ENCODE data around the gene PPP1R14B. TPM values are rescaled to one million over a fixed set of nuclear protein-coding genes. Genes with fewer than 3 reads are reported as not detected.

PPP1R14B gene
- total and polyA plus RNA-seq, 4 donors = 110 to 146 (median 137) TPM

DNA sequence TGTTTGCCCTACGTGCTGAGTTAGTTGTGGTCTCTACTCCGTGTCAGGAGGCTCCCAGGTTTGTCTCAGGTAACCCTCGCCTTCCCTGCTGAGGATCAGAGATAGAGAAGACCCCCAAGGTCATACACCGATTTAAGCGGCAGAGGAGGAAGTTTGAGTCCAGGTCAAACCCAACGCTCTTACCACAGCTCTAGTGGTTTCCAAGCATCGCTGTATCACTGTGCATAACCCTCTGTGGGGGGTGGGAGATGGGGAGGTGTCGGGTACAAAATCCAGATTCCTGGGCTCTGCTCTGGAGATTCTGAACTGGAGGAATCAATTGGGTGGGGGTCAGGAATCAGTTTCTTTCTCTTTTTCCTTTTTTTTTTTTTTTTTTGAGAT, 15.8 kb downstream of the PPP1R14B start:
- Histone ChIP-seq H3K27ac (ENCODE audit: low read depth in 1 of 2, low read length in 2 of 2) (peak overlapping the region; percentile 32 to 72), H3K4me3 (ENCODE audit: low read length in 2 of 2) (peak overlapping the region; percentile 41 to 59), H3K9me3 (ENCODE audit: control insufficient read depth, low read length) (no peaks in the 10 kb centered on the region), H3K27me3 (ENCODE audit: control insufficient read depth in 1 of 2, insufficient read depth in 2 of 2, low read length in 1 of 2) (no peaks in the 10 kb centered on the region), H3K4me1 (ENCODE audit: control insufficient read depth in 1 of 2, insufficient read depth in 2 of 2, low read length in 2 of 2) (no peaks in the 10 kb centered on the region), H3K36me3 (ENCODE audit: control insufficient read depth in 1 of 2, insufficient read depth in 2 of 2, low read length in 1 of 2) (no peaks in the 10 kb centered on the region)
- DNase-seq (no peak), ATAC-seq (ENCODE audit: low FRiP score) (no peak)
- WGBS, 2 donors = 10 to 11% methylated on average over 8 of the region's 8 CpGs
- intact Hi-C loops (cut with DNase I) = no loop called here

DNA sequence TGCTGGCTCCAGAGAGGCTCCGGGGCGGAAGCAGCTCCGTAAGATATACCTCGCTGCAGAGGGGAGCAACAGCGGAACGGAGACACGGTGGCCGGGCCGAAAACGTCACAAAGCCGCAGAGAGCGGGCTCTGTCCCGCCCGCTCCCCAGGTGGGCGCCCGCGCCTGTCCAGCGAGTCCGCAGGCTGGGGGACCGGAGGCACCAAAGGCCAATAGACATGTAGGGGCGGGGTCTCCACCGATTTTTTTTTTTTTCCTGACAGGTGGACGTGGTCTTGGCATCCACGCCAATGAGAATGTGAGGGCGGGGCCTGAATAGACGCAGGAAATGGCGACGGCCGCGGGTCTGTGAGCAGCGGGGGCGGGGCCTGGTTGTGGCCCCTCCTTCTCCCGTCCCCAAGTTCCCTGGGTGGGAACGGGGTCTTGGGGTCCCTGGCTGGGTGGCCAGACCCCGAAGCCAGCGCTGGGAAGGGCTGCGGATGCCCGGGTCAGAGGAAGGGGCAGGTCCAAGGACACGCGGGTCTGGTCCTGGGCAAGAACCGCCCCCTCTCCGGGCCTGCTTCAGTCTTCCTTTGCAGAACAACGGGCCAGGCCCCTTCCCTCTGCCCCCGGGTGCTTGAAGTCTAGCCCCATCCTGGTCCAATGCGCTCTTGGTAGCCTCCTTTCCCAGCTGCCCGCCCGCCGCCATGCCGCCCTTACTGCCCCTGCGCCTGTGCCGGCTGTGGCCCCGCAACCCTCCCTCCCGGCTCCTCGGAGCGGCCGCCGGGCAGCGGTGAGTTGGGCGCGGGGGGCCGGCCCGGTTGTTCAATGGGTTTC, 16.4 kb downstream of the PPP1R14B start, which contains the start of gene DNAJC4:
TSS of gene DNAJC4 (plus strand) at position 378 of the 814 bp plus-strand sequence. CDS start at position 685, 307 bp downstream.
- Histone ChIP-seq H3K4me1 (ENCODE audit: control insufficient read depth in 1 of 2, insufficient read depth in 2 of 2, low read length in 2 of 2) (no peaks in the 10 kb centered on the region), H3K36me3 (ENCODE audit: control insufficient read depth in 1 of 2, insufficient read depth in 2 of 2, low read length in 1 of 2) (no peaks in the 10 kb centered on the region), H3K9me3 (ENCODE audit: control insufficient read depth, low read length) (no peaks in the 10 kb centered on the region), H3K27ac (ENCODE audit: low read depth in 1 of 2, low read length in 2 of 2) (peak within 1 kb of the TSS; percentile 32 to 72), H3K4me3 (ENCODE audit: low read length in 2 of 2) (peak within 1 kb of the TSS; percentile 41 to 59), H3K27me3 (ENCODE audit: control insufficient read depth in 1 of 2, insufficient read depth in 2 of 2, low read length in 1 of 2) (no peaks in the 10 kb centered on the region)
- peak; percentile 80 for ATAC-seq (ENCODE audit: low FRiP score)
- WGBS, 2 donors = 0 to 1% methylated on average over 59 to 62 of the region's 62 CpGs
- DNase-seq = peak; percentile 93 to 96
- intact Hi-C loops (cut with DNase I) = no loop called here

DNA sequence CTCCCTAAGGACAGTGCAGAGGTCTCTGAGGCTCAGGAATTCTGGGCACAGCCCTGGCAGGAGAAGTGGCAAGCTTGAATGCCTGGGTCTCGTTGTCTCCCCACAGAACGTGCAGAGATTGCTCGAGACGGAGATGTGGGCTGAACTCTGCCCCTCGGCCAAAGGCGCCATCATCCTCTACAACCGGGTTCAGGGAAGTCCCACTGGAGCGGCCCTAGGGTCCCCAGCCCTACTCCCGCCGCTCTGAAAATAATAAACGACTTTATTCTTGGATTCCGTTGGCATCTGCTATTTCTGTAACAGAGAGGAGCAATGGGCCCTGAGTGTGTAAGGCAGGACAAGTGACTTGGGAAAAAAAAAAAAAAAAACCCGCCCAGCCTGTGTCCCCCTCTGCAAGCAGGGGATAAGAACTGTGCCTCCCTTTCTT, 17.0 kb downstream of the PPP1R14B start:
- Histone ChIP-seq H3K27me3 (ENCODE audit: control insufficient read depth in 1 of 2, insufficient read depth in 2 of 2, low read length in 1 of 2) (no peaks in the 10 kb centered on the region), H3K9me3 (ENCODE audit: control insufficient read depth, low read length) (no peaks in the 10 kb centered on the region), H3K27ac (ENCODE audit: low read depth in 1 of 2, low read length in 2 of 2) (peak overlapping the region in 1 of 2 donors; percentile 9), H3K4me1 (ENCODE audit: control insufficient read depth in 1 of 2, insufficient read depth in 2 of 2, low read length in 2 of 2) (no peaks in the 10 kb centered on the region), H3K36me3 (ENCODE audit: control insufficient read depth in 1 of 2, insufficient read depth in 2 of 2, low read length in 1 of 2) (no peaks in the 10 kb centered on the region), H3K4me3 (ENCODE audit: low read length in 2 of 2) (peak overlapping the region; percentile 2 to 59)
- DNase-seq (peak in 1 of 2 donors; percentile 65), ATAC-seq (ENCODE audit: low FRiP score) (no peak)
- WGBS, 2 donors = 4 to 5% methylated on average over 13 of the region's 13 CpGs
- intact Hi-C loops (cut with DNase I) = loop anchor here in 1 of 2 donors (5.0 kb wide), 1 partner anchor 42 kb away; the partner anchor contains the start of gene STIP1

DNA sequence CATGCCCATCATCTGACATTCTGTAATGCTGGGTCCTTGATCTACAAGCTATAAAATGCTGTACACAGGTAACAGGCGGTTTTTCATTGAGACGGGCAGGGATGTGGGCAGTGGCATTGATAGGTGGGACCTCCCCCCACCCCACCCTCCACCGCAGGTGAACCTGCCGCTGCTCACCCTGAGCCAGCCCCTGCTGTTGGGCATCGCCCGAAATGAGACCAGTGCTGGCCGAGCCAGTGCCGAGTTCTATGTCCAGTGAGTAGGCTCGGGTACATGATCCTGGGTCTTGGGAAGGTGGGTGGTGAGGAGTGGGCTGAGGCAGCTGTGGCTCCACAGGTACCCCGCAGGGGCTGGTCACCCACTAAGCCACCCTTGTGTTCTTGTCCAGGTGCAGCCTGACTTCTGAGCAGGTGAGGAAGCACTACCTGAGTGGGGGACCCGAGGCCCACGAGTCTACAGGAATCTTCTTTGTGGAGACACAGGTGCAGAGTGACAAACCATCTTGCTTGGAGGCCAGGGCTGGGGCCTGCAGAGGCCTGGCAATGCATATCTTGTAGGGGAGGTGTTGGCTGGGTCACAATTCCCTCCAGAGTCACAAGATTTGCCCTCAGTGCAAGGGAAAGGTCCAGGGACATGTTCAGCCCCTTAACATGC, 17.5 kb downstream of the PPP1R14B start:
- ATAC-seq (ENCODE audit: low FRiP score) = no peak
- H3K9me3 ChIP-seq (ENCODE audit: control insufficient read depth, low read length) = no peaks in the 10 kb centered on the region
- no peaks in the 10 kb centered on the region for H3K36me3 ChIP-seq (ENCODE audit: control insufficient read depth in 1 of 2, insufficient read depth in 2 of 2, low read length in 1 of 2)
- DNase-seq = peak in 1 of 2 donors; percentile 67
- no peak overlapping the region for H3K4me3 ChIP-seq (ENCODE audit: low read length in 2 of 2)
- 84 to 87% methylated on average over 12 of the region's 12 CpGs for WGBS, 2 donors
- no peaks in the 10 kb centered on the region for H3K4me1 ChIP-seq (ENCODE audit: control insufficient read depth in 1 of 2, insufficient read depth in 2 of 2, low read length in 2 of 2)
- no peaks in the 10 kb centered on the region for H3K27me3 ChIP-seq (ENCODE audit: control insufficient read depth in 1 of 2, insufficient read depth in 2 of 2, low read length in 1 of 2)
- peak overlapping the region in 1 of 2 donors; percentile 9 for H3K27ac ChIP-seq (ENCODE audit: low read depth in 1 of 2, low read length in 2 of 2)
- intact Hi-C loops (cut with DNase I) = loop anchor here in 1 of 2 donors (5.0 kb wide), 1 partner anchor 42 kb away; the partner anchor contains the start of gene STIP1

DNA sequence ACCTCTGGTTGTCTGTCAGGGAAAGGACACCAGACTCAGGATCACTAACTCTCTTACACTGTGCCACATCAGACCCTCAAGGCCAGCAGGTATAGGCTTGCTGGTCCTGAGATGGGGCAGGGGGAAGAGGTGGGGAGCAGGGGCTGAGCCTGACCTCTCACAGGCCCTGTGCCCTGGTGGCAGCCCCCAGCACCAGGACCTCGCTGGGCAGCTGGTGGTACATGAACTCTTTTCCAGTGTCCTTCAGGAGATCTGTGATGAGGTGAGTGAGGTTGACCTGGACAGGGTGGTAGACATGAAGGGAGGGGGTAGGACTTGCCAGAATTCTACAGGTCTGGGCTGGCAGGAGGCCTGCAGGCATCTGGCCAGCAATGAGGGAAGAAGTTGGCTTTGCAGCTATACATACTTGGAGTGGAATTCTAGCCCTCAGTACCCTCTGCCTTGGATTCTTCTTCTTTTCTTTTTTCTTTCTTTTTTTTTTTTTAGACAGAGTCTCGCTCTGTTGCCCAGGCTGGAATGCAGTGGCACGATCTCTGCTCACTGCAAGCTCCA, 19.3 kb downstream of the PPP1R14B start:
- DNase-seq = no peak
- Histone ChIP-seq H3K36me3 (ENCODE audit: control insufficient read depth in 1 of 2, insufficient read depth in 2 of 2, low read length in 1 of 2) (no peaks in the 10 kb centered on the region), H3K4me3 (ENCODE audit: low read length in 2 of 2) (no peak overlapping the region), H3K4me1 (ENCODE audit: control insufficient read depth in 1 of 2, insufficient read depth in 2 of 2, low read length in 2 of 2) (no peaks in the 10 kb centered on the region), H3K9me3 (ENCODE audit: control insufficient read depth, low read length) (no peaks in the 10 kb centered on the region), H3K27me3 (ENCODE audit: control insufficient read depth in 1 of 2, insufficient read depth in 2 of 2, low read length in 1 of 2) (no peaks in the 10 kb centered on the region), H3K27ac (ENCODE audit: low read depth in 1 of 2, low read length in 2 of 2) (no peak overlapping the region)
- ATAC-seq (ENCODE audit: low FRiP score) = no peak
- WGBS, 2 donors = 42 to 48% methylated on average over 3 of the region's 3 CpGs
- intact Hi-C loops (cut with DNase I) = loop anchor here in 1 of 2 donors (5.0 kb wide), 1 partner anchor 40 kb away; the partner anchor contains the start of gene STIP1

DNA sequence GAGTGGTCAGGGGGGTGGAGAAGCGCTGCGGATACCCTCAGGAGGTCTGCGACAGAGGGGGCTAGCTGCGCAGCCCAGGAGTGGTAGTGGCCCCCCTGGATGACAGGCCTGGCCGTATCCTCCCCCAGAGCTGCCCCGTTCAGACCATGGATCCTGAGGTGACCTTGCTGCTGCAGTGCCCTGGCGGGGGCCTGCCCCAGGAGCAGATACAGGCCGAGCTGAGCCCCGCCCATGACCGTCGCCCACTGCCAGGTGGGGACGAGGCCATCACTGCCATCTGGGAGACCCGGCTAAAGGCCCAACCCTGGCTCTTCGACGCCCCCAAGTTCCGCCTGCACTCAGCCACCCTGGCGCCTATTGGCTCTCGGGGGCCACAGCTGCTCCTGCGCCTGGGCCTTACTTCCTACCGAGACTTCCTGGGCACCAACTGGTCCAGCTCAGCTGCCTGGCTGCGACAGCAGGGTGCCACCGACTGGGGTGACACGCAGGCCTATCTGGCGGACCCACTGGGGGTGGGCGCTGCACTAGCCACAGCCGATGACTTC, 20.2 kb downstream of the PPP1R14B start:
- intact Hi-C loops (cut with DNase I) = loop anchor here in 1 of 2 donors (5.0 kb wide), 1 partner anchor 39 kb away; the partner anchor contains the start of gene STIP1
- no peaks in the 10 kb centered on the region for H3K36me3 ChIP-seq (ENCODE audit: control insufficient read depth in 1 of 2, insufficient read depth in 2 of 2, low read length in 1 of 2)
- WGBS, 2 donors = 7 to 10% methylated on average over 23 to 26 of the region's 26 CpGs
- H3K4me3 ChIP-seq (ENCODE audit: low read length in 2 of 2) = peak overlapping the region; percentile 48 to 60
- H3K4me1 ChIP-seq (ENCODE audit: control insufficient read depth in 1 of 2, insufficient read depth in 2 of 2, low read length in 2 of 2) = no peaks in the 10 kb centered on the region
- H3K27me3 ChIP-seq (ENCODE audit: control insufficient read depth in 1 of 2, insufficient read depth in 2 of 2, low read length in 1 of 2) = no peaks in the 10 kb centered on the region
- peak overlapping the region in 1 of 2 donors; percentile 75 for H3K27ac ChIP-seq (ENCODE audit: low read depth in 1 of 2, low read length in 2 of 2)
- DNase-seq = peak; percentile 81 to 83
- ATAC-seq (ENCODE audit: low FRiP score) = peak; percentile 48
- H3K9me3 ChIP-seq (ENCODE audit: control insufficient read depth, low read length) = no peaks in the 10 kb centered on the region

DNA sequence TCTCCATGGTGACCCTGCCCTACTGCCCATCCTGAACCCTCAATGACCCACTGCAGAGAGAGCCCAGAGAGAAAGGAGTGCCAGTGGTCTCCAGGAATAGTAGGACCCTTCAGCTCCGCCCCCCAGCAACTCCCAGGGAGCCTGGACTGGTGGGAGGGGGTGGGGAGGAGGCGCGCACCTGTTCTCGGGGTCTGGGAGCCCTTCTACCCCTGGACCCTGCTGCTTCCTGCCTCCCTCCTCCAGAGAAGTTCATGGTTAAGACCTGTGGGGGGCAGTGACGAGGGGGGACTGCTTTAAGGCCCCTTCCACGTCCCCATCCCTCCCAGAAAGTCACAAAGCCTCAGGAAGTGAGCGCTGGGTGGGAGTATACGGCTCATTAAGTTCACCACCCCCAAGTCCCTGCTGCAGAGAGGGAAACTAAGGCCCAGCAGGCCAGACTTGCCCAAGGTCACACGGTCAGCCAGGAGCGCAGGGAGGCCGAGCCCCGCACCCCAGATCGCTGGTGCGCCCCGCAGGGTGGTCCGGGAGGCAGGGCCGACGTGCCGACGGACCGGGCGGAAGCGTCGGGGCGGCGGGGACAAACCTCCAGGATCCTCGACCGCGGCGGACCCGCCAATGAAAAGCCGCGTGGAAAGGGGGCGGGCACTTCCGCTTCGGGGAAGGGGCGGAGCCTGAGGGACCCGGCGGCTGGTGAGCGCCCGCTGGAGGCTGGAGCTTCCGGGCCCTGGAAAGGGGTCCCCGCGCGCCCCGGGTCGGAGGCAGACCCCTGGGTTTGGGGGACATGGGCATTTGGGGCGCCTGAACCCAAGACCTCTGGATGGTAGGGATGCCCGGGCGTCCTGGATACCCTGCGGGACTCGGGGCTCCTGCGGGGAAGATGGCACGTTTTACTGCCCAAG, 20.9 kb downstream of the PPP1R14B start, which contains the start of the genes NUDT22 and TRPT1:
TSS of gene NUDT22 (plus strand) at position 667 of the 899 bp plus-strand sequence. CDS start 379 bp downstream, outside the sequence.
TSS of gene TRPT1 (minus strand) at position 579 of the 899 bp plus-strand sequence. CDS start at position 253, 326 bp downstream.
- H3K4me1 ChIP-seq (ENCODE audit: control insufficient read depth in 1 of 2, insufficient read depth in 2 of 2, low read length in 2 of 2) = no peaks in the 10 kb centered on the region
- intact Hi-C loops (cut with DNase I) = loop anchor here in 1 of 2 donors (5.0 kb wide), 1 partner anchor 39 kb away; the partner anchor contains the start of gene STIP1
- DNase-seq = peak; percentile 95 to 97

More for the DNA sequence above, 20.9 kb downstream of the PPP1R14B start, which contains the start of the genes NUDT22 and TRPT1:
- 0 to 1% methylated on average over 54 of the region's 54 CpGs for WGBS, 2 donors
- H3K36me3 ChIP-seq (ENCODE audit: control insufficient read depth in 1 of 2, insufficient read depth in 2 of 2, low read length in 1 of 2) = no peaks in the 10 kb centered on the region
- no peaks in the 10 kb centered on the region for H3K27me3 ChIP-seq (ENCODE audit: control insufficient read depth in 1 of 2, insufficient read depth in 2 of 2, low read length in 1 of 2)
- H3K27ac ChIP-seq (ENCODE audit: low read depth in 1 of 2, low read length in 2 of 2) = peak within 1 kb of the TSS in 1 of 2 donors; percentile 75
- peak within 1 kb of the TSS; percentile 48 to 60 for H3K4me3 ChIP-seq (ENCODE audit: low read length in 2 of 2)
- H3K9me3 ChIP-seq (ENCODE audit: control insufficient read depth, low read length) = no peaks in the 10 kb centered on the region
- ATAC-seq (ENCODE audit: low FRiP score) = peak; percentile 90
